Upper lobe of left lung (tissue), 6 donors: ENCODE results near the gene MGAM2. TPM values are rescaled to one million over a fixed set of nuclear protein-coding genes. Genes with fewer than 3 reads are reported as not detected.

Experiments
- ATAC-seq, 2 donors: fragments of 200-7000 bp; cut with Tn5 transposase; one replicate each; pipeline ENCODE4 v1.9.1; 2022; ENCODE audit warnings: mild to moderate bottlenecking in 2 of 2, moderate library complexity in 2 of 2; ENCODE audit not compliant: low FRiP score in 2 of 2
- DNase-seq, 2 donors: peaks; one replicate each; pipeline ENCODE4 v3.0.0-alpha.2; 2019 to 2020
- H3K27ac ChIP-seq, 4 donors: fragments of 200-600 bp; sonication (generic); one replicate each; pipeline ENCODE4 v1.5.1; 2016 to 2019
- H3K27me3 ChIP-seq, 4 donors: fragments of 200-600 bp; sonication (generic); one replicate each; pipeline ENCODE4 v1.5.1; 2017 to 2019
- H3K36me3 ChIP-seq, 4 donors: fragments of 200-600 bp; sonication (generic); one replicate each; pipeline ENCODE4 v1.5.1; 2016 to 2019
- H3K4me1 ChIP-seq, 4 donors: fragments of 200-600 bp; sonication (generic); one replicate each; pipeline ENCODE4 v1.5.1; 2018 to 2019
- H3K4me3 ChIP-seq, 4 donors: fragments of 200-600 bp; sonication (generic); one replicate each; pipeline ENCODE4 v1.5.1; 2017 to 2019; ENCODE audit warnings: mild to moderate bottlenecking in 2 of 4, moderate library complexity in 1 of 4
- H3K9me3 ChIP-seq, 4 donors: fragments of 200-600 bp; sonication (generic); one replicate each; pipeline ENCODE4 v1.5.1; 2018 to 2019
- EP300 ChIP-seq, 4 donors: sonication (generic); formaldehyde crosslinking; IDR thresholded peaks; one replicate each; pipeline ENCODE4 v1.5.1; 2017; ENCODE audit warnings: antibody characterized with exemption in 4 of 4, control low read depth in 2 of 4
- POLR2A ChIP-seq, 4 donors: fragments of 450-650 bp; IDR thresholded peaks; one replicate each; pipeline ENCODE4 v1.5.1; 2016 to 2017; ENCODE audit warnings: antibody characterized with exemption in 4 of 4, mild to moderate bottlenecking in 2 of 4
- POLR2AphosphoS5 ChIP-seq, 2 donors: sonication (generic); formaldehyde crosslinking; IDR thresholded peaks; one replicate each; pipeline ENCODE4 v1.5.1; 2017; ENCODE audit warnings: antibody characterized with exemption in 2 of 2
- WGBS, 2 donors: methylation state at CpG; one replicate each; pipeline ENCODE4 v1.1.5; 2017 to 2018; 5-methylcytosine and 5-hydroxymethylcytosine counted together
- total RNA-seq, 6 donors: library from RNA; depleted of rRNA in 4 of 6; stranded (reverse); fragments of >200 nt in 4 of 6; gene quantifications; one replicate each; pipeline versions ENCODE4 v1.1.0 to v1.2.1, GENCODE V29; 2016 to 2021
- TF ChIP-seq, protein P1 (sequence below), 6 experiments: fragments of 450-650 bp in 4 of 6; fragments of 200-600 bp in 2 of 6; sonication (generic) in 2 of 6; IDR thresholded peaks; one replicate each; pipeline ENCODE4 v1.5.1; 2016 to 2019; ENCODE audit warnings: antibody characterized with exemption in 6 of 6
- donor health status: DM: no; HTN: no; CAD: no; lungs with moderate emphysema.
- donor health status: DM: no; HTN: yes; CAD: no; lungs with severe emphysema.

The MGAM2 gene
- total RNA-seq, 6 donors from 2014 or later: 0.43 to 1.6 (median 0.63) TPM

DNA sequence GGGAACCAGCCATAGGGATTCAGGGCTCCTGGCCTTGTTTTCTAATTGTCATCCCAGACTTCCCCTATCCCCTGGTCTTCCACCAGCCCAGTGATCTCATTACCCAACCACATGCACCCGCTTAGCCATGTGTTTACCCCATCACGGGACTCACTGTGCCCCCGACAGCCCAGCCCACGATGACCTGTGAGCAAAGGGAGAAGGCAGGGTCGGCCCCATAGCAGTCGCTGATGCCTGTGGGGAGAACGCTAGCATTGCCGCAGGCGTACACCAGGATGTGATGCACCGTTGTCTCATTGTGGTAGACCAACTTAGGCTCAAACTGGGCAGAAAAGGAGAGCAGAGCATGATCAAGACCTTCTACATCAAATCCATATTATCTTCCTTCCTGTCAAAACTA, 132.3 kb downstream of the MGAM2 start:
- ATAC-seq (no peak), DNase-seq (peak in 1 of 2 donors; percentile 20)
- H3K27ac ChIP-seq: no peak overlapping the region
- WGBS, 2 donors: 81 to 92% methylated on average over 10 of the region's 10 CpGs
- no peaks in the 10 kb centered on the region for H3K36me3 ChIP-seq
- no peaks in the 10 kb centered on the region for H3K27me3 ChIP-seq
- H3K4me3 ChIP-seq: no peak overlapping the region
- no peaks in the 10 kb centered on the region for H3K4me1 ChIP-seq
- TF ChIP-seq, protein P1, sequence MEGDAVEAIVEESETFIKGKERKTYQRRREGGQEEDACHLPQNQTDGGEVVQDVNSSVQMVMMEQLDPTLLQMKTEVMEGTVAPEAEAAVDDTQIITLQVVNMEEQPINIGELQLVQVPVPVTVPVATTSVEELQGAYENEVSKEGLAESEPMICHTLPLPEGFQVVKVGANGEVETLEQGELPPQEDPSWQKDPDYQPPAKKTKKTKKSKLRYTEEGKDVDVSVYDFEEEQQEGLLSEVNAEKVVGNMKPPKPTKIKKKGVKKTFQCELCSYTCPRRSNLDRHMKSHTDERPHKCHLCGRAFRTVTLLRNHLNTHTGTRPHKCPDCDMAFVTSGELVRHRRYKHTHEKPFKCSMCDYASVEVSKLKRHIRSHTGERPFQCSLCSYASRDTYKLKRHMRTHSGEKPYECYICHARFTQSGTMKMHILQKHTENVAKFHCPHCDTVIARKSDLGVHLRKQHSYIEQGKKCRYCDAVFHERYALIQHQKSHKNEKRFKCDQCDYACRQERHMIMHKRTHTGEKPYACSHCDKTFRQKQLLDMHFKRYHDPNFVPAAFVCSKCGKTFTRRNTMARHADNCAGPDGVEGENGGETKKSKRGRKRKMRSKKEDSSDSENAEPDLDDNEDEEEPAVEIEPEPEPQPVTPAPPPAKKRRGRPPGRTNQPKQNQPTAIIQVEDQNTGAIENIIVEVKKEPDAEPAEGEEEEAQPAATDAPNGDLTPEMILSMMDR (IDR thresholded peaks at IDR 0.05): no peak
- TF ChIP-seq POLR2AphosphoS5 (IDR thresholded peaks at IDR 0.05) (no peak), POLR2A (IDR thresholded peaks at IDR 0.05) (no peak), EP300 (IDR thresholded peaks at IDR 0.05) (no peak)
- H3K9me3 ChIP-seq: no peaks in the 10 kb centered on the region

DNA sequence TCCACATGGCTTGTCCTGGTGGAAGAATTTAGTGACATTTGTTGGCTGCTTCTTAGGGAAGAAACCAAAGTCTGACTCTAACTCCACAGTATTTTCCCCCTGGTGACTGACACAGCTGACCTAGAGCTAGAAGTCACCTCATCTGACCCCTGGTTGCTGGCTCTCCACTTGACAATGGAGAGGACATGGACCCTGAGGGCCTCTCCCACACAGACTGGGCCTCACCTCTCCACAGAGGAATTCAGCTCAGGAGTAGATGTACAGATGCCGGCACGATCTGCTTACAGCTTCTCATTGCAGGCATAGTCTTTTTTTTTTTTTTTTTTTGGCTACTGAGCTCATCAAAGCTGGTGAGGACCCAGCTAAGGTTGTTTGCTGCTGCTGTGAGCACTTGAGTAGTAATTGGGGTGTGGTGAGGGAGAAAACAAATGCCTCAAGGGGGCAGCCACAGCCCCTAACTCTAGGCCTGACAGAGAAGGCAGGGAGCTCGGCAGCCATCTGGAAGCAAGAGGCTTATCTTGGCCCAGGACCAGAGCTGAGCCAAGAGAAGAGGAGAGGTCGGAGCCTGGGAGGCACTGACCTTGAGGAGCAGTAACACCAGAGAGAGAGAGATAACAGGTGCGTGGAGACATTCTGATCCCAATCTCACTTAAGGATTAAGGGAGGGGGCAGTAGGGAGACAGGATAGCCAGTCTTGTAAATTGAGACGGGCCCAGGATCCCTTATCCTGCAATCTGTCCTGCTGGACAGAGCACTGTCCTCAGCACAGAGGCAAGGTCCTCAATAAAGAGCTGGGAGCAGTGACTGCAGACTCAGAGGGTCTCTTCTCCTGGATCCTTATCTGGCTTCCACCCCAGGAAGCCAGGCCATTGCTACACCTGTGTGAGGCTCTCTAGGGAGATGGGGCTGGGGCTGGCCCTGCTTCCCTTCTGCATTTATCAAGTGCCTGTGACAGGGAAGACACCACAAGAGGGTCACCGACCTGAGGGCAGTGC, 136.9 kb downstream of the MGAM2 start:
- no peaks in the 10 kb centered on the region for H3K9me3 ChIP-seq
- no peak for DNase-seq
- H3K27ac ChIP-seq: no peak overlapping the region
- no peak overlapping the region for H3K4me3 ChIP-seq
- TF ChIP-seq, protein P1 (IDR thresholded peaks at IDR 0.05): no peak
- TF ChIP-seq POLR2AphosphoS5 (IDR thresholded peaks at IDR 0.05) (no peak), EP300 (IDR thresholded peaks at IDR 0.05) (no peak), POLR2A (IDR thresholded peaks at IDR 0.05) (no peak)
- ATAC-seq: peak in 1 of 2 donors; percentile 41
- no peaks in the 10 kb centered on the region for H3K36me3 ChIP-seq
- WGBS, 2 donors: 50 to 59% methylated on average over 7 of the region's 7 CpGs
- H3K27me3 ChIP-seq: no peaks in the 10 kb centered on the region
- no peaks in the 10 kb centered on the region for H3K4me1 ChIP-seq

DNA sequence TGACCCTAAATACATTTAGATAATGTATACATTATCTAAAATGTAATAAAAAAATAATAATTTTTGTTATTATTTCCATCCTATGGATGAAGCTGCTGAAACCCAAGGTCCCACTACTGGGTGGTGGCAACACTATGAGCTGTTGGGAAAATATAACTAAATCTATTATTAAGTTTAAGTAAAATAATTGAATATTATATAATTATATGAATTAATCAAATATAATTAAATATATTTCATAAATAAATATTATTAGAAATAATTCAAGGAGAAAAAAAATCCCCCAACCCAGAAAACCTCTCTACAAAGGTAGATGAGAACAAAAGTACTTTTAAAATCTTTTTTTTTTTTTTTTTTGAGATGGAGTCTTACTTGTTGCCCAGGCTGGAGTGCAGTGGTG, 138.4 kb downstream of the MGAM2 start:
- TF ChIP-seq, protein P1 (IDR thresholded peaks at IDR 0.05): no peak
- no peak for TF ChIP-seq EP300 (IDR thresholded peaks at IDR 0.05)
- TF ChIP-seq POLR2AphosphoS5 (IDR thresholded peaks at IDR 0.05): no peak
- TF ChIP-seq POLR2A (IDR thresholded peaks at IDR 0.05): no peak
- H3K4me3 ChIP-seq: no peak overlapping the region
- H3K27ac ChIP-seq: no peak overlapping the region
- ATAC-seq (no peak), DNase-seq (no peak)
- no peaks in the 10 kb centered on the region for H3K36me3 ChIP-seq
- H3K27me3 ChIP-seq: no peaks in the 10 kb centered on the region
- no peaks in the 10 kb centered on the region for H3K9me3 ChIP-seq
- H3K4me1 ChIP-seq: no peaks in the 10 kb centered on the region

DNA sequence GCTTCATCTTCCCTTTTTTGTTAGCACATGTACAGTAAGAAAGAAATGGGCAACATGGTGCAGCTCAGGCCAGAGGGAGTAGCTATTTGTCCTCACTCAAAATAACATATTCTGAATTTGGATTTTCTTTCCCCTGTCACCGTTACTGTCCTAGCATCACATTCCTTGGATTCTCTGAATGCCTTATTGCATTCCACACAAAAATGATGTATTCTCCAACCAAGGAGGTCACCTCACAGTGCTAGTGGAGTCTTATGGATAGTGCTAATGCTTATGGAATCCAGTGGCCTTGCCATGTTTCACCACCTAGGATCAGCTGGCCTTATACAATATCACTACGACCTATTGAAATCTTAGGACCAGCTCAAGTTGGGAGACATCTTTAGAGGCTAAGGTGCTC, 139.2 kb downstream of the MGAM2 start:
- no peaks in the 10 kb centered on the region for H3K4me1 ChIP-seq
- no peaks in the 10 kb centered on the region for H3K9me3 ChIP-seq
- 55 to 74% methylated on average over 2 of the region's 2 CpGs for WGBS, 2 donors
- no peak for TF ChIP-seq POLR2AphosphoS5 (IDR thresholded peaks at IDR 0.05)
- TF ChIP-seq, protein P1 (IDR thresholded peaks at IDR 0.05): no peak
- no peak for TF ChIP-seq POLR2A (IDR thresholded peaks at IDR 0.05)
- no peak for TF ChIP-seq EP300 (IDR thresholded peaks at IDR 0.05)
- no peak overlapping the region for H3K27ac ChIP-seq
- DNase-seq: no peak
- no peaks in the 10 kb centered on the region for H3K27me3 ChIP-seq
- no peak for ATAC-seq
- no peak overlapping the region for H3K4me3 ChIP-seq
- H3K36me3 ChIP-seq: no peaks in the 10 kb centered on the region
